NCI-H1048 (cell line): ENCODE data around the gene LUC7L2.
"Not testable (repeated sequence)": the region's sequence is repeated elsewhere in the genome, so short reads cannot be mapped to it uniquely, and the experiment has no call there.

Source experiments
- DNase-seq: peaks from one replicate; lab custom pipeline; 2025; lab: John Stamatoyannopoulos, UW

Gene LUC7L2, protein sequence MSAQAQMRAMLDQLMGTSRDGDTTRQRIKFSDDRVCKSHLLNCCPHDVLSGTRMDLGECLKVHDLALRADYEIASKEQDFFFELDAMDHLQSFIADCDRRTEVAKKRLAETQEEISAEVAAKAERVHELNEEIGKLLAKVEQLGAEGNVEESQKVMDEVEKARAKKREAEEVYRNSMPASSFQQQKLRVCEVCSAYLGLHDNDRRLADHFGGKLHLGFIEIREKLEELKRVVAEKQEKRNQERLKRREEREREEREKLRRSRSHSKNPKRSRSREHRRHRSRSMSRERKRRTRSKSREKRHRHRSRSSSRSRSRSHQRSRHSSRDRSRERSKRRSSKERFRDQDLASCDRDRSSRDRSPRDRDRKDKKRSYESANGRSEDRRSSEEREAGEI

GRCh38 chr7:139359366-139360209, at the start of gene LUC7L2:
Gene LUC7L2, plus strand, starts transcription at chr7:139359894. Its CDS starts 368 bp downstream, at chr7:139360262.
- peak; percentile 95 for DNase-seq

DNA sequence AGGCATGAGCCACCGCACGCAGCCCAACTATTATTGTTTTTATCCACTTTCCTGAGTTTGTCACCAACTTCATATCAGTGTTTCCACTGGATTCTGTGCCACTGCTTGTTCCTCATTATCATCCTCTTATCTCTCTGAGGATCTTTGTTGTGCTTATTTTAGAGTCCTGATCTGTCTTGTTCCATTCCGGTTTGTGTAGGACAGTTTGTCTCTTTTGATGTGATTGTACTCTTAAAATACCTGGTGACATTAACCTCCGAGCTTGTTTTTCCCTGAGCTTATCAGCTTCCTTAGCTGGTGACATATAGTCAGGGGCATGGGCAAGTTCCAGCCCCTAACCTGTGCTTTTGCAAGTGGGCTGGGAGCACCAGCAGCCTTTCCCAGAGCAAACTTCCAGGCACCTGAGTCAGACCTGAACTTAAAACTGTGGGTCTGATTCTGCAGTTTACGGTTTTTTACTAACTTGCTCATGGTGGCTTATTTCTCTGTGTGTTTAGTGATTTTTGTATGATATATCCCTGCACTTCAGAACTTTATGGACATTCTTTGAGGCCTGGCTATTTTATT, 41.7 kb upstream of the LUC7L2 start:
- no peak for DNase-seq

- no peak for DNase-seq
These were observed 38.5 kb upstream of the LUC7L2 start for GRCh38 chr7:139321071-139321745.

- not testable (repeated sequence) for DNase-seq
These were observed 35.0 kb upstream of the LUC7L2 start for GRCh38 chr7:139324709-139325108.

GRCh38 chr7:139328375-139328774, 31.3 kb upstream of the LUC7L2 start:
- no peak for DNase-seq

GRCh38 chr7:139329119-139329518, 30.6 kb upstream of the LUC7L2 start:
- DNase-seq = no peak

- no peak for DNase-seq
These were observed 29.2 kb upstream of the LUC7L2 start for GRCh38 chr7:139330333-139331030.

DNA sequence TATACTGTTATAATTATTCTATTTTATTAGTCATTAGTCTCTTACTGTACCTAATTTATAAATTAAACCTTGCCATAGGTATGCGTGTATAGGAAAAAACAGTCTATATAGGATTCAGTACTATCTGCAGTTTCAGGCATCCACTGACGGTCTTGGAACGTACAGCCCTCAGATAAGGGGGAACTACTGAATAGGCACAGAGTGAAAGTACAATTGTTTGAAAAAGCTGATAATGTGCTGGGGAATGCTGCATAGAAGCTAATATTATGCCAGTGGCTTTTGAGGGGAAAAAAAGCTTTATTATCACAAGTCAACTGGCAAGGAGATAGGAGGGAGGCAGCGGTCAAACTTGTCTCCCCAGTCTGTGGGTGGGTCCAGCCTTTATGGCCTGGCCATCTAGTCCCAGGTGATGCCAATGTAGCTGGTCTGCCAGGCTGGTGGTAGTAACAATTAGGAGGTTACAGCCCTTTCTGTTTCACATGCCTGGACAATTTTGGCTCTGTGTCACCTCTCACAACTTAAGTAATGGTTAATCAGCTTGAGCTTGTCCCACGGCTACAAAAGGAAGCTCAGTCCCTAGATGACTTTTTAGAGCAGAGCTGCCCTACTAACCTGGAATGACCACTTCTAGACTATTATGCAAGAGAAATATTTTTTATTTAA, 26.9 kb upstream of the LUC7L2 start:
- DNase-seq = no peak

DNA sequence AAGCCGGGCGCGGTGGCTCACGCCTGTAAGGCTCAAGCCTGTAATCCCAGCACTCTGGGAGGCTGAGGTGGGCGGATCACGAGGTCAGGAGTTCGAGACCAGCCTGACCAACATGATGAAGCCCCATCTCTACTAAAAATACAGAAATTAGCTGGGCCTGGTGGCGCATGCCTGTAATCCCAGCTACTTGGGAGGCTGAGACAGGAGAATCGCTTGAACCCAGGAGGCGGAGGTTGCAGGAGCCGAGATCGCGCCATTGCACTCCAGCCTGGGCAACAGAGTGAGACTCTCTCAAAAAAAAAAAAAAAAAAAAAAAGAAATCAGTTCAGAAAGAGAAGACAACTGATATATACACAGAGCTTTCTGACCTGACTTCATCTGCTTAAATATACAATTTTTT, 26.3 kb upstream of the LUC7L2 start:
- DNase-seq = not testable (repeated sequence)

DNA sequence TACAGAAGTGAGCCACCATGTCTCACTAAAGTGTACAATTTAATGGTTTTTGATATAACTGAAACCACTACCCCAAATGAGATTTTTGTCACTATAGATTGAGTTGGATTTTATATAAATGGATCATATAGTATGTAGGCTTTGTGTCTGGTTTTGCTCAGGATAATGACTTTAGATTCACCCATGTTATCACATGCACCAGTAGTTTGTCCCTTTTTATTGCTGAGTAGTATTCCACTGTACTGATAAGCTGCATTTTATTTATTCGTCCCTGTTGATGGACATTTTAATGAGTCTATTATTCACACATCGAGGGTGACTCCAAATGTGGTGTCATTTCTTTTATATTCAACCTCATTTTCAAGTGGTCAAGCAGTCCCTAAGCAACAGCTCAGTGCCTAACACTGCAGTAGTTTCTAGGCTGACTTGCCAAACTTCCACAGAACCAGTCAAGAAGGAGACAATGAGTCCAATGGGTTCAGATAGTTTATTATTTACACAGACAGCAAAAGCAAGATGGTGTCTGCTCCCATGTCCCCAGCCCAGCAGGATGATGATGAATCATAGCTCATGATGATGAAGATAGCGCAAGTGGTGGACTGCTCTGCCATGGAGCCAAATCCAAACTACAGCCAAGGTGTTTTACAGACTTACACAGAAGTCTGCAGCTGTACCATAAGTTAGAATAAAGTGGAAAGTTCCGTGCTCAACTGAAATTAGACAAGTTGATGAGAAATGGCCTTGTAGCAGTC, 25.1 kb upstream of the LUC7L2 start:
- DNase-seq = no peak

GRCh38 chr7:139339025-139339424, 20.7 kb upstream of the LUC7L2 start:
- DNase-seq = no peak

GRCh38 chr7:139339698-139340036, 20.0 kb upstream of the LUC7L2 start:
- no peak for DNase-seq

GRCh38 chr7:139340037-139340807, 19.5 kb upstream of the LUC7L2 start:
- DNase-seq = peak; percentile 98

GRCh38 chr7:139340808-139341057, 19.0 kb upstream of the LUC7L2 start:
- DNase-seq = no peak

DNA sequence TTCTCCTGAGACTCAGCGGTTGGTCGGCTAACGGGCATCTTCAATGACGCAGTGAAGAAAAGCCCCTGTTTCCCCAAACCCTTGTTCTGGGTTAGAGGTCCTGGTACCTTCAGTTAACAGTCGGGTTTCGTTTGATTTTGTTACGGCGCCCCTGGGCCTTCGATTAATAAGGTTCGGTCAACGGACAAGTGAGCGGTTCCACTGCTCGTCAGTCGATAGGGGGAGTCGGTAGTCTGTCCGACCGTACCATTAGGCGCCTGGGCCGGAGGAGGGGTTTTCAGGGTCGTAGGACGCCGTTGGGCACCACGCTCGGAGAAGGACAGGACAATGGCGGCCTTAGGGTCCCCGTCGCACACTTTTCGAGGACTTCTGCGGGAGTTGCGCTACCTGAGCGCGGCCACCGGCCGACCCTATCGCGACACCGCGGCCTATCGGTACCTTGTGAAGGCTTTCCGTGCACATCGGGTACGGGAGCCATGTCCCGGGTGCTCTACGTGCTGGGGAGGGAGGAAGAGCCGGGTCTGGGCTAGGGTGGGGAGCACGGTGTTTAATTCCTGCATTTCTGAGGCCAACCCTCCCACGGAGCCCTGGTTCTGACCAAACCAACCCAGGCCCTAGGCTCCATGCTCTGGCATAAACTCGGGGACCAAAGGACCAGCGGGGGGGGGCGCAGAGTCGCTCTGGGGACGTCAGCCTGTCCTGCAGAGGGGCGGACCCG, 18.5 kb upstream of the LUC7L2 start, which contains the start of gene FMC1:
FMC1 (plus strand) TSS at position 280 of the 718 bp plus-strand sequence; CDS start at position 328, 48 bp downstream.
- DNase-seq = peak; percentile 64

DNA sequence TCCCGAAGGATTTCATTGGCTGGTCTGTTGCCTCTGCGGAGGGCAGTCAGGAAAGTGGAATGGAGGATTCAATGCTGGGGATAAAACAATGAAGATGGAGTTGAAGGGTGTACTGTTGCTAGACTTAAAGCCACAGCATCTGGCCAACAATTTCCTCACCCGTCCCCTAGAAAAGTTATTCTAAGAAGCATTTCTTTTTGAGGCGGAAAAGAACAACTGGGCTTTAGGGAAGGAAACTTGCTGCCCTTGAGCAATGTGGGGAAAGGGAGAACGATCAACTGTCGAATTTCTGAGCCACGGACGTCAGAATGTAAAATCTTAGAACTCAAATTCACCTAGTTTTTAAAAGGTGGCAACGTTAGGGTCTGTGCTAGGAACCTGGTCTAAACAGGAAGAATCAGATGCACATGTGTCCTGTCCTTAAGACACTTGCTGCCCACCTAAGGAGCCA, 17.9 kb upstream of the LUC7L2 start:
- DNase-seq = no peak

DNA sequence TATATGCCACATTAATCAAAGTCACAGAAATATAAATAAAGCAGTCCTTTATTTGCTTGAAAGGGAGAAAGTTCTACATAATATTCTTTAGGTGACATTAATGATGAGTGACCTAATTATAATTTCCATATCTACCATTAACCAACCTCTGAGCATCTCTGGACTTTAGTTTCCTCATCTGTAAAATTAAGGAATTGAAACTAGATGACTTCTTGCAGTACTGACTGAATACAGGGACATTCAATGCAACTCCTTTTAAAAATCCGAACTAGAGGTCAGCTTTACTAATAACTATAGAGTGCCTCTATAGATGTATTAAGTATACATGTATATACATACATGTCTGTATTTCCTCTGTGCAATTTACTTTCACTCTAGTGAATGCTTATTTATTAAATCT, 14.7 kb upstream of the LUC7L2 start:
- DNase-seq = no peak

DNA sequence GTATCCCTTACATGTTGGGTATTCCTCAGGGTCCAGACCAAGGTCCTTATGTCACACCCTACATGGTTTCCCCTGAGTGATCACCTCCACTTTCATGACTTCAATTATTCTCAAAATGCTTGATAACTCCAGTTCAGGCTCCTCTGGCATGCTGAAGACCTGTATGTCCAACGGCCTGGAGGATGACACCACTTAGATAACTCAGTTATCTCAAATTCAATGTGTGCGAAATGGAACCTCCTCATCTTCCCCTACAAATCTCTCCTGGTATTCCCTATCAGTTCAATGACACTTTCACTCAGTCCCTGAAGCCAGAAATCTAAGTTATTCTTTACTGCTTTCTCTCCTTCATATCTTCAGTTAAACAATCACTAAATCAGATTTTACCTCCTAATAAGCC, 8.7 kb upstream of the LUC7L2 start:
- DNase-seq = no peak

- DNase-seq = no peak
These were observed 5.0 kb upstream of the LUC7L2 start for GRCh38 chr7:139354729-139355128.
